Mesenchymal stem cell (in vitro differentiated cells and primary cell): ENCODE measurements around the gene MICAL2.

ENCODE experiments used
- DNase-seq: peaks from one replicate; pipeline ENCODE4 v3.0.0-alpha.2; 2013
- H2AFZ ChIP-seq: one replicate; pipeline ENCODE4 v1.6.1; 2013; ENCODE audit warnings: low read depth, mild to moderate bottlenecking, control low read depth, inconsistent platforms, low read length, moderate library complexity
- H2AK5ac ChIP-seq: 2 replicates; pipeline ENCODE4 v1.6.1; 2013; ENCODE audit warnings: low read length, moderate library complexity, mild to moderate bottlenecking, inconsistent platforms; ENCODE audit not compliant: severe bottlenecking
- H2BK120ac ChIP-seq: one replicate; pipeline ENCODE4 v1.6.1; 2013; ENCODE audit warnings: low read depth, mild to moderate bottlenecking, inconsistent platforms, low read length, moderate library complexity
- H2BK12ac ChIP-seq, 2 experiments: one replicate each; pipeline ENCODE4 v1.6.1; 2013; ENCODE audit warnings: inconsistent platforms in 2 of 2, low read length in 2 of 2, mild to moderate bottlenecking in 2 of 2, moderate library complexity in 2 of 2, control low read depth in 1 of 2
- H2BK15ac ChIP-seq: one replicate; pipeline ENCODE4 v1.6.1; 2013; ENCODE audit warnings: mild to moderate bottlenecking, low read depth, inconsistent platforms; ENCODE audit not compliant: poor library complexity, severe bottlenecking
- H2BK5ac ChIP-seq: 2 replicates; pipeline ENCODE4 v1.6.1; 2013; ENCODE audit warnings: low read depth, mild to moderate bottlenecking, low read length, control low read depth, inconsistent platforms; ENCODE audit not compliant: poor library complexity, severe bottlenecking
- H3K14ac ChIP-seq, 2 experiments: one replicate each; pipeline ENCODE4 v1.6.1; 2013; ENCODE audit warnings: inconsistent platforms in 2 of 2, low read length in 2 of 2, control low read depth in 1 of 2, mild to moderate bottlenecking in 1 of 2, moderate library complexity in 1 of 2
- H3K18ac ChIP-seq, 2 experiments: one replicate each; pipeline ENCODE4 v1.6.1; 2013; ENCODE audit warnings: inconsistent platforms in 2 of 2, low read length in 2 of 2, control low read depth in 1 of 2, low read depth in 1 of 2, mild to moderate bottlenecking in 1 of 2
- H3K23ac ChIP-seq, 2 experiments: one replicate each; pipeline ENCODE4 v1.6.1; 2013; ENCODE audit warnings: inconsistent platforms in 2 of 2, low read length in 2 of 2, mild to moderate bottlenecking in 2 of 2, moderate library complexity in 2 of 2, control low read depth in 1 of 2
- H3K27ac ChIP-seq: 2 replicates; pipeline ENCODE4 v1.5.1; 2013; ENCODE audit warnings: mild to moderate bottlenecking, moderate library complexity, low read length, control low read depth, inconsistent platforms; ENCODE audit not compliant: poor library complexity, severe bottlenecking
- H3K27me3 ChIP-seq, 2 experiments: 2 replicates each; pipeline versions ENCODE4 v1.6.1 to v1.7.0; 2013; ENCODE audit warnings: low read length in 2 of 2, mild to moderate bottlenecking in 2 of 2, moderate library complexity in 2 of 2, control low read depth in 1 of 2, inconsistent platforms in 1 of 2; ENCODE audit not compliant: control insufficient read depth in 1 of 2, insufficient read depth in 1 of 2
- H3K36me3 ChIP-seq, 2 experiments: 2 replicates each; pipeline versions ENCODE4 v1.6.1 to v1.7.0; 2013; ENCODE audit warnings: low read length in 2 of 2, control low read depth in 1 of 2, inconsistent platforms in 1 of 2, low read depth in 1 of 2, mild to moderate bottlenecking in 1 of 2; ENCODE audit not compliant: insufficient read depth in 2 of 2, control insufficient read depth in 1 of 2
- H3K4ac ChIP-seq, 2 experiments: one replicate each; pipeline ENCODE4 v1.6.1; 2013; ENCODE audit warnings: inconsistent platforms in 2 of 2, low read length in 2 of 2, mild to moderate bottlenecking in 2 of 2, moderate library complexity in 2 of 2, control low read depth in 1 of 2, low read depth in 1 of 2
- H3K4me1 ChIP-seq: 2 replicates; pipeline ENCODE4 v1.6.1; 2013; ENCODE audit warnings: low read depth, low read length, control low read depth; ENCODE audit not compliant: control insufficient read depth, insufficient read depth
- H3K4me2 ChIP-seq: 2 replicates; pipeline ENCODE4 v1.6.1; 2013; ENCODE audit warnings: low read length, mild to moderate bottlenecking, inconsistent platforms; ENCODE audit not compliant: poor library complexity, severe bottlenecking
- H3K4me3 ChIP-seq, 2 experiments: 2 replicates each; pipeline versions ENCODE4 v1.5.1 to v1.7.0; 2013; ENCODE audit warnings: low read length in 2 of 2, mild to moderate bottlenecking in 2 of 2, control low read depth in 1 of 2, low read depth in 1 of 2; ENCODE audit not compliant: insufficient read depth in 1 of 2
- H3K79me1 ChIP-seq: replicated peaks from 2 replicates; pipeline ENCODE4 v1.6.1; 2013; ENCODE audit warnings: mild to moderate bottlenecking, control low read depth, low read length, inconsistent platforms; ENCODE audit not compliant: poor library complexity, severe bottlenecking
- H3K9ac ChIP-seq: 2 replicates; pipeline ENCODE4 v1.7.0; 2013; ENCODE audit warnings: mild to moderate bottlenecking, low read length, moderate library complexity
- H3K9me3 ChIP-seq: 2 replicates; pipeline ENCODE4 v1.7.0; 2013; ENCODE audit warnings: mild to moderate bottlenecking, low read length; ENCODE audit not compliant: control insufficient read depth
- H4K8ac ChIP-seq: one replicate; pipeline ENCODE4 v1.6.1; 2013; ENCODE audit warnings: inconsistent platforms, mild to moderate bottlenecking, low read length, moderate library complexity
- H4K91ac ChIP-seq: one replicate; pipeline ENCODE4 v1.6.1; 2013; ENCODE audit warnings: mild to moderate bottlenecking, low read length, inconsistent platforms
- WGBS: methylation state at CpG from one replicate; pipeline ENCODE4 v1.1.7; 2013; ENCODE audit warnings: mixed read lengths; 5-methylcytosine and 5-hydroxymethylcytosine counted together

The MICAL2 gene

GRCh38 chr11:12182302-12182675, 71.9 kb downstream of the MICAL2 start:
- DNase-seq = no peak
- peaks cover 37% of the 10 kb centered on the region for H3K4me1 ChIP-seq
- H3K79me1 ChIP-seq = peaks cover 17% of the 10 kb centered on the region
- no peaks in the 10 kb centered on the region for H3K9me3 ChIP-seq
- peak overlapping the region; percentile 83 for H3K9ac ChIP-seq
- H3K27ac ChIP-seq = peak overlapping the region; percentile 89
- no peak overlapping the region for H3K14ac ChIP-seq
- H3K4me2 ChIP-seq = no peak overlapping the region
- no peak overlapping the region for H2AFZ ChIP-seq
- no peak overlapping the region for H2BK120ac ChIP-seq
- peaks cover 0 to 8% of the 10 kb centered on the region in 2 experiments for H3K36me3 ChIP-seq
- H2BK15ac ChIP-seq = peak overlapping the region; percentile 82
- H2BK5ac ChIP-seq = peak overlapping the region; percentile 100
- peak overlapping the region; percentile 9 to 35 for H3K4ac ChIP-seq
- H3K18ac ChIP-seq = peak overlapping the region; percentile 37 to 77
- peak overlapping the region; percentile 15 to 88 for H2BK12ac ChIP-seq
- H3K23ac ChIP-seq = no peak overlapping the region
- no peak overlapping the region for H3K4me3 ChIP-seq
- no CpG with 5 or more reads among the region's 8 CpGs for WGBS
- H3K27me3 ChIP-seq = no peaks in the 10 kb centered on the region
- peak overlapping the region; percentile 77 for H4K8ac ChIP-seq
- no peak overlapping the region for H4K91ac ChIP-seq
- peak overlapping the region; percentile 99 for H2AK5ac ChIP-seq

- Histone ChIP-seq H2BK5ac (peak overlapping the region; percentile 83), H2AFZ (no peak overlapping the region), H3K4me2 (no peak overlapping the region), H2AK5ac (peak overlapping the region; percentile 34), H4K91ac (peak overlapping the region; percentile 61), H3K4me1 (peaks cover 41% of the 10 kb centered on the region), H3K27ac (peak overlapping the region; percentile 89), H3K27me3 (no peaks in the 10 kb centered on the region), H3K9me3 (no peaks in the 10 kb centered on the region), H3K36me3 (peaks cover 0 to 10% of the 10 kb centered on the region in 2 experiments), H2BK12ac (peak overlapping the region; percentile 75 to 88), H2BK15ac (no peak overlapping the region), H3K14ac (peak overlapping the region in 1 of 2 experiments; percentile 12), H2BK120ac (peak overlapping the region; percentile 51), H4K8ac (peak overlapping the region; percentile 77), H3K9ac (peak overlapping the region; percentile 83), H3K18ac (peak overlapping the region; percentile 77 to 82), H3K4me3 (no peak overlapping the region), H3K4ac (peak overlapping the region; percentile 9 to 35), H3K79me1 (peaks cover 22% of the 10 kb centered on the region), H3K23ac (no peak overlapping the region)
- WGBS = 12% methylated on average over 11 of the region's 12 CpGs
- peak; percentile 91 for DNase-seq
Measured at GRCh38 chr11:12182676-12183541, 72.5 kb downstream of the MICAL2 start.

- H2BK5ac ChIP-seq = peak overlapping the region; percentile 63
- peaks cover 37% of the 10 kb centered on the region for H3K4me1 ChIP-seq
- peaks cover 5 to 7% of the 10 kb centered on the region in 2 experiments for H3K36me3 ChIP-seq
- peak overlapping the region; percentile 28 for H3K9ac ChIP-seq
- DNase-seq = no peak
- H3K18ac ChIP-seq = peak overlapping the region; percentile 58 to 72
- no peaks in the 10 kb centered on the region for H3K9me3 ChIP-seq
- H3K27me3 ChIP-seq = no peaks in the 10 kb centered on the region
- H2BK120ac ChIP-seq = no peak overlapping the region
- peak overlapping the region in 1 of 2 experiments; percentile 6 for H3K23ac ChIP-seq
- peak overlapping the region in 1 of 2 experiments; percentile 16 for H3K4ac ChIP-seq
- no peak overlapping the region for H3K4me2 ChIP-seq
- no peak overlapping the region for H2BK15ac ChIP-seq
- H4K91ac ChIP-seq = peak overlapping the region; percentile 65
- 84% methylated on average over 9 of the region's 12 CpGs for WGBS
- no peak overlapping the region for H3K14ac ChIP-seq
- H3K79me1 ChIP-seq = peaks cover 20% of the 10 kb centered on the region
- H2AK5ac ChIP-seq = peak overlapping the region; percentile 99
- peak overlapping the region; percentile 65 for H4K8ac ChIP-seq
- H3K27ac ChIP-seq = peak overlapping the region; percentile 89
- no peak overlapping the region for H3K4me3 ChIP-seq
- H2AFZ ChIP-seq = no peak overlapping the region
- H2BK12ac ChIP-seq = peak overlapping the region; percentile 38 to 75
Measured at GRCh38 chr11:12183827-12184620, 73.6 kb downstream of the MICAL2 start.

- Histone ChIP-seq H2BK15ac (peak overlapping the region; percentile 21), H2BK5ac (no peak overlapping the region), H4K8ac (peak overlapping the region; percentile 22), H3K27me3 (no peaks in the 10 kb centered on the region), H3K14ac (no peak overlapping the region), H3K36me3 (peaks cover 6 to 12% of the 10 kb centered on the region in 2 experiments), H3K18ac (peak overlapping the region in 1 of 2 experiments; percentile 72), H2AFZ (no peak overlapping the region), H3K9me3 (no peaks in the 10 kb centered on the region), H2BK12ac (no peak overlapping the region), H2BK120ac (no peak overlapping the region), H3K4me1 (peaks cover 33% of the 10 kb centered on the region), H3K27ac (peak overlapping the region; percentile 89), H2AK5ac (peak overlapping the region; percentile 99), H3K23ac (no peak overlapping the region), H3K9ac (peak overlapping the region; percentile 28), H3K4me2 (no peak overlapping the region), H3K4me3 (no peak overlapping the region), H3K79me1 (peaks cover 23% of the 10 kb centered on the region), H3K4ac (no peak overlapping the region), H4K91ac (peak overlapping the region; percentile 74)
- peak; percentile 58 for DNase-seq
- WGBS = no CpG with 5 or more reads among the region's 1 CpG
Measured at GRCh38 chr11:12184699-12185098, 74.3 kb downstream of the MICAL2 start.
